ENCODE data around the gene PGLYRP2.

DNA sequence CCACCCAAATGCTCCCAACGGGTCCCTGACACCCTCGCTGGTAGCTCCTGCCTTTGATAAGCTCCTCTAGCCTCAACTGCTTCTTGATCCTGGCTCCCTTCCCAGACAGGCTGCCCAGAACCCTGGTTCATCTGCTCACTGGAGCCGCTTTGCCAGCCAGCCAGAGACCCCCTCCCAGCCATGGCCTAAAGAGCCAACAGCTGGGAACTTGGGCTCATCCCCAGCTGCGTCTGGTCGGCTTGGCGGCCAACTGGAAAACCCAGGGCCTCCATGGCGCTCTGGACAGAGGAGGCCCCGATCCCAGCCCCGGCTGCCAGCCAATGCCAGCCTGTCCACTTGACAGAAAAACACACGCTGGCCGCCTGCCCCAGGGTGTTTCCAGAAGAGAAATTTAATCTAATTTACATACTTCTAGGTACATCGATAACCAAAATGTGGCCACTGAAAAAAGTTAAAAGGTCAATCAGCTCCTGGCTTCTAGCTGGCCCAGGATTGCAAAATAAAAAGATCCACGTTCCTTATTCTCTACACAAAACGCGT lies 57.5 kb downstream of the PGLYRP2 start:
- TF ChIP-seq YY1 (tag by site-specific recombination; IDR thresholded peaks at IDR 0.05), result no peak
- TF ChIP-seq ZNF292 (tag by site-specific recombination; IDR thresholded peaks at IDR 0.05; ENCODE audit: borderline replicate concordance, low read depth), result no peak
- TF ChIP-seq, protein P1, sequence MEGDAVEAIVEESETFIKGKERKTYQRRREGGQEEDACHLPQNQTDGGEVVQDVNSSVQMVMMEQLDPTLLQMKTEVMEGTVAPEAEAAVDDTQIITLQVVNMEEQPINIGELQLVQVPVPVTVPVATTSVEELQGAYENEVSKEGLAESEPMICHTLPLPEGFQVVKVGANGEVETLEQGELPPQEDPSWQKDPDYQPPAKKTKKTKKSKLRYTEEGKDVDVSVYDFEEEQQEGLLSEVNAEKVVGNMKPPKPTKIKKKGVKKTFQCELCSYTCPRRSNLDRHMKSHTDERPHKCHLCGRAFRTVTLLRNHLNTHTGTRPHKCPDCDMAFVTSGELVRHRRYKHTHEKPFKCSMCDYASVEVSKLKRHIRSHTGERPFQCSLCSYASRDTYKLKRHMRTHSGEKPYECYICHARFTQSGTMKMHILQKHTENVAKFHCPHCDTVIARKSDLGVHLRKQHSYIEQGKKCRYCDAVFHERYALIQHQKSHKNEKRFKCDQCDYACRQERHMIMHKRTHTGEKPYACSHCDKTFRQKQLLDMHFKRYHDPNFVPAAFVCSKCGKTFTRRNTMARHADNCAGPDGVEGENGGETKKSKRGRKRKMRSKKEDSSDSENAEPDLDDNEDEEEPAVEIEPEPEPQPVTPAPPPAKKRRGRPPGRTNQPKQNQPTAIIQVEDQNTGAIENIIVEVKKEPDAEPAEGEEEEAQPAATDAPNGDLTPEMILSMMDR (tag by site-specific recombination; IDR thresholded peaks at IDR 0.05), result no peak
- TF ChIP-seq ZNF146 (tag by site-specific recombination; IDR thresholded peaks at IDR 0.05), result no peak
- TF ChIP-seq ZBTB21 (tag by site-specific recombination; IDR thresholded peaks at IDR 0.05), result no peak
- TF ChIP-seq ZNF473 (tag by site-specific recombination; IDR thresholded peaks at IDR 0.05), result no peak
